ENCODE measurements around the gene SLC25A47. TPM values are rescaled to one million over a fixed set of nuclear protein-coding genes. Genes with fewer than 3 reads are reported as not detected.

Gene SLC25A47
- total RNA-seq, 1 donor from 2014 or later: not detected

- DNase-seq (ENCODE audit: low read depth in 2 of 2): peak; percentile 97 to 99
These were observed 52.3 kb downstream of the SLC25A47 start for GRCh38 chr14:100375266-100375962.

GRCh38 chr14:100375963-100376735 is 53.0 kb downstream of the SLC25A47 start, which contains the start of gene WDR25:
WDR25 (plus strand) TSS chr14:100376485.
- peak; percentile 94 to 99 for DNase-seq (ENCODE audit: low read depth in 2 of 2)

- peak in 1 of 2 donors; percentile 63 for DNase-seq (ENCODE audit: low read depth in 2 of 2)
These were observed 53.6 kb downstream of the SLC25A47 start for GRCh38 chr14:100376751-100377171.

Other genes starting within 250 kb of the SLC25A47 start
- gene DEGS2, start 163.7 kb upstream of the SLC25A47 start, total RNA-seq: 0.13 and 0.26 TPM in 2 replicates
- 37.7 and 42.5 TPM in 2 replicates for gene YY1, start 84.2 kb upstream of the SLC25A47 start, total RNA-seq
- 45.6 and 77.6 TPM in 2 replicates for gene SLC25A29, start 16.9 kb upstream of the SLC25A47 start, total RNA-seq
- gene WDR25, start 53.1 kb downstream of the SLC25A47 start, total RNA-seq: 18.1 and 36.4 TPM in 2 replicates